LHCN-M2 (cell line): Measurements from ENCODE around the gene DHX16. TPM values are rescaled to one million over a fixed set of nuclear protein-coding genes. Genes with fewer than 3 reads are reported as not detected.
"Not testable (repeated sequence)": the region's sequence is repeated elsewhere in the genome, so short reads cannot be mapped to it uniquely, and the experiment has no call there.

Experiments
- DNase-seq: peaks from one replicate; pipeline ENCODE4 v3.0.0-alpha.2; 2012; ENCODE audit warnings: low read depth
- polyA plus RNA-seq: library from polyadenylated mRNA; unstranded; fragments of >200 nt; gene quantifications from one replicate; pipeline ENCODE4 v1.2.1, GENCODE V29; 2012; ENCODE audit warnings: missing spikeins
- total RNA-seq: library from RNA; depleted of rRNA; stranded (reverse); fragments of >200 nt; gene quantifications from 2 replicates; pipeline ENCODE4 v1.2.3, GENCODE V29; 2014; rRNA removed

The DHX16 gene
- 36.1 and 40.0 TPM in 2 replicates for total RNA-seq
- polyA plus RNA-seq: 25.6 TPM

- peak; percentile 99 for DNase-seq
Observed at GRCh38 chr6:30672445-30673253, at the start of gene DHX16. Gene DHX16 (minus strand): TSS chr6:30673006. CDS start chr6:30672841, 165 bp downstream.

- DNase-seq: peak; percentile 43
Observed at GRCh38 chr6:30722025-30722279, 49.1 kb upstream of the DHX16 start.

GRCh38 chr6:30721198-30722024, 48.6 kb upstream of the DHX16 start:
- peak; percentile 87 for DNase-seq

- DNase-seq: peak; percentile 58
Observed at GRCh38 chr6:30720738-30721197, 48.0 kb upstream of the DHX16 start.

GRCh38 chr6:30719791-30720737, 47.3 kb upstream of the DHX16 start, which contains the start of gene TUBB:
Gene TUBB (plus strand): TSS chr6:30720352. CDS start chr6:30720507, 155 bp downstream.
- peak; percentile 99 for DNase-seq

- no peak for DNase-seq
Observed at GRCh38 chr6:30719356-30719755, 46.5 kb upstream of the DHX16 start.

GRCh38 chr6:30717845-30718720, 45.3 kb upstream of the DHX16 start:
- not testable (repeated sequence) for DNase-seq

- peak; percentile 100 for DNase-seq
Observed at GRCh38 chr6:30717129-30717844, 44.5 kb upstream of the DHX16 start, which contains the start of gene MDC1. Gene MDC1 (minus strand): TSS chr6:30717281. CDS start chr6:30715175, 2,106 bp downstream.

GRCh38 chr6:30716879-30717128, 44.0 kb upstream of the DHX16 start:
- no peak for DNase-seq

GRCh38 chr6:30714263-30714662, 41.5 kb upstream of the DHX16 start:
- no peak for DNase-seq

- no peak for DNase-seq
Observed at GRCh38 chr6:30712441-30712945, 39.7 kb upstream of the DHX16 start.

- DNase-seq: no peak
Observed at GRCh38 chr6:30711758-30712380, 39.1 kb upstream of the DHX16 start.

GRCh38 chr6:30709101-30709868, 36.5 kb upstream of the DHX16 start:
- no peak for DNase-seq

- no peak for DNase-seq
Observed at GRCh38 chr6:30707281-30707850, 34.6 kb upstream of the DHX16 start.

GRCh38 chr6:30705620-30706019, 32.8 kb upstream of the DHX16 start:
- no peak for DNase-seq

- no peak for DNase-seq
Observed at GRCh38 chr6:30703821-30704220, 31.0 kb upstream of the DHX16 start.

- no peak for DNase-seq
Observed at GRCh38 chr6:30703011-30703410, 30.2 kb upstream of the DHX16 start.

GRCh38 chr6:30700340-30700739, 27.5 kb upstream of the DHX16 start:
- DNase-seq: no peak
